Ishikawa (cell line): Measurements from ENCODE around the gene RELN.

ENCODE experiments used
- CEBPB ChIP-seq: IDR thresholded peaks from 2 replicates; pipeline ENCODE4 v1.6.1; 2012
- CREB1 ChIP-seq: IDR thresholded peaks from 2 replicates; pipeline ENCODE4 v1.6.1; 2012; ENCODE audit warnings: low read depth
- EP300 ChIP-seq: IDR thresholded peaks from 2 replicates; pipeline ENCODE4 v1.6.1; 2012; ENCODE audit warnings: borderline replicate concordance
- FOXM1 ChIP-seq: IDR thresholded peaks from 2 replicates; pipeline ENCODE4 v1.6.1; 2012; ENCODE audit warnings: low read depth, borderline replicate concordance
- NFIC ChIP-seq: IDR thresholded peaks from 2 replicates; pipeline ENCODE4 v1.6.1; 2012
- RAD21 ChIP-seq: IDR thresholded peaks from 2 replicates; pipeline ENCODE4 v1.6.1; 2012; ENCODE audit warnings: low read depth
- TAF1 ChIP-seq: IDR thresholded peaks from 2 replicates; pipeline ENCODE4 v1.6.1; 2012; ENCODE audit warnings: low read depth, mild to moderate bottlenecking
- TEAD4 ChIP-seq: IDR thresholded peaks from 2 replicates; pipeline ENCODE4 v1.6.1; 2012
- YY1 ChIP-seq: IDR thresholded peaks from 2 replicates; pipeline ENCODE4 v1.6.1; 2012; ENCODE audit warnings: low read depth
- ZBTB7A ChIP-seq: IDR thresholded peaks from 2 replicates; pipeline ENCODE4 v1.6.1; 2012; ENCODE audit warnings: low read depth
- TF ChIP-seq, protein P1 (sequence below): IDR thresholded peaks from 2 replicates; pipeline ENCODE4 v1.6.1; 2012
- TF ChIP-seq, protein P2 (sequence below): IDR thresholded peaks from 2 replicates; pipeline ENCODE4 v1.6.1; 2012; ENCODE audit warnings: low read depth, mild to moderate bottlenecking
- TF ChIP-seq, protein P3 (sequence below): IDR thresholded peaks from 2 replicates; pipeline ENCODE4 v1.6.1; 2012

DNA sequence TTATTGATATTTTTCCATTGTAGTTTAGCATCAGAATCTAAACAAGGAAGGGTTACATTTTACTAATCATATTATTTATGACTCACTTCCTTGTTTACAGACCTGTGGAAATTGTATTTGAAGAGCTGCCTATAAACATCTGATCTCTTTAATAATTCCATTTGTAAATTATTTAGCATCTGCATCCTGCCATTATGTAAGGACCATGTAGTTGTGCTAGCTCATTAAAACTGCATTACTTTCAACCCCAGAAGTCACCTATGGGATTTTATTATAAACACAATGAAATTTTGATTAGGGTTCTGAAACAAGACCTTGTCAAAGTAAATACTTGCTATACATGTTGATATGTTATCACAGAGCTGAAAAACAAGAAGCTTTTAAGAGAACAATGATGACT is 396.6 kb downstream of the RELN start:
- no peak for TF ChIP-seq FOXM1
- TF ChIP-seq EP300, result no peak
- TF ChIP-seq ZBTB7A, result no peak
- TF ChIP-seq CREB1, result no peak
- no peak for TF ChIP-seq RAD21
- TF ChIP-seq, protein P1, sequence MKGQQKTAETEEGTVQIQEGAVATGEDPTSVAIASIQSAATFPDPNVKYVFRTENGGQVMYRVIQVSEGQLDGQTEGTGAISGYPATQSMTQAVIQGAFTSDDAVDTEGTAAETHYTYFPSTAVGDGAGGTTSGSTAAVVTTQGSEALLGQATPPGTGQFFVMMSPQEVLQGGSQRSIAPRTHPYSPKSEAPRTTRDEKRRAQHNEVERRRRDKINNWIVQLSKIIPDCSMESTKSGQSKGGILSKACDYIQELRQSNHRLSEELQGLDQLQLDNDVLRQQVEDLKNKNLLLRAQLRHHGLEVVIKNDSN, result no peak
- TF ChIP-seq TAF1, result no peak
- TF ChIP-seq YY1, result no peak
- TF ChIP-seq, protein P2, sequence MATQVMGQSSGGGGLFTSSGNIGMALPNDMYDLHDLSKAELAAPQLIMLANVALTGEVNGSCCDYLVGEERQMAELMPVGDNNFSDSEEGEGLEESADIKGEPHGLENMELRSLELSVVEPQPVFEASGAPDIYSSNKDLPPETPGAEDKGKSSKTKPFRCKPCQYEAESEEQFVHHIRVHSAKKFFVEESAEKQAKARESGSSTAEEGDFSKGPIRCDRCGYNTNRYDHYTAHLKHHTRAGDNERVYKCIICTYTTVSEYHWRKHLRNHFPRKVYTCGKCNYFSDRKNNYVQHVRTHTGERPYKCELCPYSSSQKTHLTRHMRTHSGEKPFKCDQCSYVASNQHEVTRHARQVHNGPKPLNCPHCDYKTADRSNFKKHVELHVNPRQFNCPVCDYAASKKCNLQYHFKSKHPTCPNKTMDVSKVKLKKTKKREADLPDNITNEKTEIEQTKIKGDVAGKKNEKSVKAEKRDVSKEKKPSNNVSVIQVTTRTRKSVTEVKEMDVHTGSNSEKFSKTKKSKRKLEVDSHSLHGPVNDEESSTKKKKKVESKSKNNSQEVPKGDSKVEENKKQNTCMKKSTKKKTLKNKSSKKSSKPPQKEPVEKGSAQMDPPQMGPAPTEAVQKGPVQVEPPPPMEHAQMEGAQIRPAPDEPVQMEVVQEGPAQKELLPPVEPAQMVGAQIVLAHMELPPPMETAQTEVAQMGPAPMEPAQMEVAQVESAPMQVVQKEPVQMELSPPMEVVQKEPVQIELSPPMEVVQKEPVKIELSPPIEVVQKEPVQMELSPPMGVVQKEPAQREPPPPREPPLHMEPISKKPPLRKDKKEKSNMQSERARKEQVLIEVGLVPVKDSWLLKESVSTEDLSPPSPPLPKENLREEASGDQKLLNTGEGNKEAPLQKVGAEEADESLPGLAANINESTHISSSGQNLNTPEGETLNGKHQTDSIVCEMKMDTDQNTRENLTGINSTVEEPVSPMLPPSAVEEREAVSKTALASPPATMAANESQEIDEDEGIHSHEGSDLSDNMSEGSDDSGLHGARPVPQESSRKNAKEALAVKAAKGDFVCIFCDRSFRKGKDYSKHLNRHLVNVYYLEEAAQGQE, result no peak
- TF ChIP-seq, protein P3, sequence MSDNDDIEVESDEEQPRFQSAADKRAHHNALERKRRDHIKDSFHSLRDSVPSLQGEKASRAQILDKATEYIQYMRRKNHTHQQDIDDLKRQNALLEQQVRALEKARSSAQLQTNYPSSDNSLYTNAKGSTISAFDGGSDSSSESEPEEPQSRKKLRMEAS, result no peak
- no peak for TF ChIP-seq CEBPB
- no peak for TF ChIP-seq TEAD4
- TF ChIP-seq NFIC, result no peak
